Right lobe of liver (tissue), 4 donors: ENCODE measurements around the gene AGR2.

Source experiments
- POLR2A ChIP-seq: fragments of 450-650 bp; IDR thresholded peaks from one replicate; pipeline ENCODE4 v1.6.1; 2017; ENCODE audit warnings: antibody characterized with exemption, mild to moderate bottlenecking
- TF ChIP-seq, protein P1 (sequence below), 4 donors: fragments of 200-600 bp in 3 of 4; fragments of 450-650 bp in 1 of 4; IDR thresholded peaks; one replicate each; pipeline versions ENCODE4 v1.5.1 to v1.8.0; 2016 to 2022; ENCODE audit warnings: antibody characterized with exemption in 4 of 4, mild to moderate bottlenecking in 2 of 4
- donor health status: DM: no; HTN: no; CAD: no.
- donor health status: DM: no; HTN: no; CAD: no.
- donor health status: DM: no; HTN: yes; CAD: no.

DNA sequence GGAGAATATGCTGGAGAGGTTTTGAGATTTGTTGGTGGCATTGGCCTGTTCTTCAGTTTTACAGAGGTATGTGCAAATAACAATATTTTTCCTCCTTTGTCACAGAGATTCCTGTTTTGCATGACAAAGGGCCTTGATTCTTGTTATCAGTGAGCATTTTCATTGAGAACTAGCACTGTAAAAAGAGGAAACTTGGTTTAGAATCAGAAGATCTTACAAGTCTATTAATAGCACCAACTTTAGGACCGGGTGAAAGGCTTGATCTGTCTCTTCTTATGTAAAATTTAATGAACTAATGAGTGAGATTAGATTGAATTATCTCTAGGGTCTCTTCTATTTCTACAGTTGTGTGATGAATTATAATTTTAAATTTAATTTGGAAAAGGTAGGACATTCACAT, 25.7 kb downstream of the AGR2 start:
- TF ChIP-seq, protein P1, sequence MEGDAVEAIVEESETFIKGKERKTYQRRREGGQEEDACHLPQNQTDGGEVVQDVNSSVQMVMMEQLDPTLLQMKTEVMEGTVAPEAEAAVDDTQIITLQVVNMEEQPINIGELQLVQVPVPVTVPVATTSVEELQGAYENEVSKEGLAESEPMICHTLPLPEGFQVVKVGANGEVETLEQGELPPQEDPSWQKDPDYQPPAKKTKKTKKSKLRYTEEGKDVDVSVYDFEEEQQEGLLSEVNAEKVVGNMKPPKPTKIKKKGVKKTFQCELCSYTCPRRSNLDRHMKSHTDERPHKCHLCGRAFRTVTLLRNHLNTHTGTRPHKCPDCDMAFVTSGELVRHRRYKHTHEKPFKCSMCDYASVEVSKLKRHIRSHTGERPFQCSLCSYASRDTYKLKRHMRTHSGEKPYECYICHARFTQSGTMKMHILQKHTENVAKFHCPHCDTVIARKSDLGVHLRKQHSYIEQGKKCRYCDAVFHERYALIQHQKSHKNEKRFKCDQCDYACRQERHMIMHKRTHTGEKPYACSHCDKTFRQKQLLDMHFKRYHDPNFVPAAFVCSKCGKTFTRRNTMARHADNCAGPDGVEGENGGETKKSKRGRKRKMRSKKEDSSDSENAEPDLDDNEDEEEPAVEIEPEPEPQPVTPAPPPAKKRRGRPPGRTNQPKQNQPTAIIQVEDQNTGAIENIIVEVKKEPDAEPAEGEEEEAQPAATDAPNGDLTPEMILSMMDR (IDR thresholded peaks at IDR 0.05), result no peak
- no peak for TF ChIP-seq POLR2A
